Skeletal muscle tissue (tissue), 1 donor: ENCODE data around the gene TFF2. TPM values are rescaled to one million over a fixed set of nuclear protein-coding genes. Genes with fewer than 3 reads are reported as not detected.

Experiments used
- total RNA-seq: library from RNA; depleted of rRNA; stranded (reverse); fragments of >200 nt; gene quantifications from one replicate; pipeline ENCODE4 v1.2.3, GENCODE V29; 2014

Gene TFF2
- total RNA-seq, 1 donor from 2014 or later: not detected

Other genes with a start within 250 kb of the TFF2 start
- 20.4 TPM for gene ABCG1, start 131.9 kb downstream of the TFF2 start, total RNA-seq
- 5.2 TPM for gene TFF3, start 35.6 kb downstream of the TFF2 start, total RNA-seq
- gene TFF1, start 15.5 kb upstream of the TFF2 start, total RNA-seq: not detected
- not detected for gene TMPRSS3, start 45.1 kb upstream of the TFF2 start, total RNA-seq
- under 0.01 TPM for gene UBASH3A, start 52.9 kb upstream of the TFF2 start, total RNA-seq
- gene RSPH1, start 145.2 kb upstream of the TFF2 start, total RNA-seq: not detected
- gene SLC37A1, start 162.9 kb upstream of the TFF2 start, total RNA-seq: 2.1 TPM